Neural cell (in vitro differentiated cells): Measurements from ENCODE around the gene SEMG1.

Source experiments
- CTCF ChIP-seq: fragments of 450-650 bp; IDR thresholded peaks from 2 replicates; pipeline ENCODE4 v1.5.1; 2014; ENCODE audit warnings: antibody characterized with exemption, mild to moderate bottlenecking, moderate library complexity; ENCODE audit not compliant: poor library complexity, severe bottlenecking
- EP300 ChIP-seq: fragments of 450-650 bp; conservative IDR thresholded peaks from 2 replicates; pipeline ENCODE4 v1.6.1; 2014; ENCODE audit warnings: antibody characterized with exemption, mild to moderate bottlenecking, moderate library complexity; ENCODE audit not compliant: poor library complexity, severe bottlenecking
- EZH2 ChIP-seq: fragments of 200-600, 300-800 bp; shearing (Covaris generic), sonication (generic); IDR thresholded peaks from 2 replicates; pipeline ENCODE4 v1.6.1; 2014; ENCODE audit warnings: antibody characterized with exemption, low read length, borderline replicate concordance, mild to moderate bottlenecking; ENCODE audit not compliant: insufficient read depth, poor library complexity, severe bottlenecking
- POLR2AphosphoS5 ChIP-seq: IDR thresholded peaks from 2 replicates; pipeline ENCODE4 v1.6.1; 2012
- SMC3 ChIP-seq: fragments of 450-650 bp; conservative IDR thresholded peaks from 2 replicates; pipeline ENCODE4 v1.6.1; 2014; ENCODE audit warnings: antibody characterized with exemption, mild to moderate bottlenecking, moderate library complexity; ENCODE audit not compliant: poor library complexity

GRCh38 chr20:45193331-45193730 lies 13.5 kb upstream of the SEMG1 start:
- TF ChIP-seq CTCF (no peak), EP300 (no peak), POLR2AphosphoS5 (no peak), EZH2 (no peak), SMC3 (no peak)
